HepG2 (cell line): Measurements from ENCODE around the gene LYRM7. TPM values are rescaled to one million over a fixed set of nuclear protein-coding genes. Genes with fewer than 3 reads are reported as not detected.

Source experiments
- MTF1 ChIP-seq: sonication (generic); formaldehyde crosslinking; IDR thresholded peaks from 2 replicates; pipeline ENCODE4 v1.5.0; 2020; ENCODE audit warnings: missing genetic modification reagents
- PCBP1 ChIP-seq: fragments of 200-400 bp; formaldehyde crosslinking; IDR thresholded peaks from 2 replicates; pipeline ENCODE4 v1.6.1; 2017; ENCODE audit warnings: mild to moderate bottlenecking, low read depth, low read length, borderline replicate concordance
- SAFB2 ChIP-seq: sonication (generic); formaldehyde crosslinking; IDR thresholded peaks from 2 replicates; pipeline ENCODE4 v1.5.1; 2020; ENCODE audit warnings: missing genetic modification reagents, low read depth, mild to moderate bottlenecking, borderline replicate concordance
- ZKSCAN5 ChIP-seq: sonication (generic); formaldehyde crosslinking; IDR thresholded peaks from 2 replicates; pipeline ENCODE4 v1.5.1; 2020; ENCODE audit warnings: mild to moderate bottlenecking, missing genetic modification reagents
- ZNF20 ChIP-seq: sonication (generic); formaldehyde crosslinking; IDR thresholded peaks from 2 replicates; pipeline ENCODE4 v1.4.0; 2020; ENCODE audit warnings: mild to moderate bottlenecking, moderate library complexity, missing genetic modification reagents
- ZNF766 ChIP-seq: sonication (generic); formaldehyde crosslinking; IDR thresholded peaks from 2 replicates; pipeline ENCODE4 v1.5.0; 2020; ENCODE audit warnings: missing genetic modification reagents, borderline replicate concordance
- ZNF878 ChIP-seq: sonication (generic); formaldehyde crosslinking; IDR thresholded peaks from 2 replicates; pipeline ENCODE4 v1.8.1; 2023; ENCODE audit warnings: mild to moderate bottlenecking, missing genetic modification reagents, moderate library complexity
- polyA plus RNA-seq, 8 experiments: library from polyadenylated mRNA; depleted of rRNA in 3 of 8; stranded (reverse) in 7 of 8; unstranded in 1 of 8; fragments of >200 nt; fragmentation: Illumina TruSeq in 4 of 8; extraction: Trizol in 4 of 8; gene quantifications; 2 replicates each; pipeline versions ENCODE4 v1.2.1 to v1.2.3, GENCODE V29; 2011 to 2016; ENCODE audit warnings: low read depth in 4 of 8, missing spikeins in 1 of 8, mixed read lengths in 1 of 8; ENCODE audit not compliant: insufficient read depth in 1 of 8
- total RNA-seq, 5 experiments: library from RNA; depleted of rRNA; stranded (reverse); fragments of >200 nt; fragmentation: Illumina TruSeq; extraction: Trizol; gene quantifications; 2 replicates each; pipeline ENCODE4 v1.2.3, GENCODE V29; 2016; ENCODE audit warnings: low read depth in 1 of 5
- TF ChIP-seq, protein P1 (sequence below): sonication (generic); formaldehyde crosslinking; IDR thresholded peaks from 2 replicates; pipeline ENCODE4 v1.9.0; 2021; ENCODE audit warnings: missing genetic modification reagents, borderline replicate concordance
- TF ChIP-seq, protein P2 (sequence below): sonication (generic); formaldehyde crosslinking; IDR thresholded peaks from 2 replicates; pipeline ENCODE4 v1.5.1; 2020; ENCODE audit warnings: missing genetic modification reagents, mild to moderate bottlenecking, borderline replicate concordance
- TF ChIP-seq, protein P3 (sequence below): sonication (generic); formaldehyde crosslinking; IDR thresholded peaks from 2 replicates; pipeline ENCODE4 v1.4.0; 2020; ENCODE audit warnings: low read depth, mild to moderate bottlenecking, missing genetic modification reagents
- TF ChIP-seq, protein P4 (sequence below): sonication (generic); formaldehyde crosslinking; IDR thresholded peaks from 2 replicates; pipeline ENCODE4; 2020; ENCODE audit warnings: missing genetic modification reagents, mild to moderate bottlenecking, borderline replicate concordance
- TF ChIP-seq, protein P5 (sequence below): sonication (generic); formaldehyde crosslinking; IDR thresholded peaks from 2 replicates; pipeline ENCODE4 v1.4.0; 2020; ENCODE audit warnings: missing genetic modification reagents

The LYRM7 gene
- total and polyA plus RNA-seq, 2 of the 13 experiments (the other 11 are each of a cell fraction or from before 2014, with no cell fraction given), result 3.0 to 5.5 TPM

DNA sequence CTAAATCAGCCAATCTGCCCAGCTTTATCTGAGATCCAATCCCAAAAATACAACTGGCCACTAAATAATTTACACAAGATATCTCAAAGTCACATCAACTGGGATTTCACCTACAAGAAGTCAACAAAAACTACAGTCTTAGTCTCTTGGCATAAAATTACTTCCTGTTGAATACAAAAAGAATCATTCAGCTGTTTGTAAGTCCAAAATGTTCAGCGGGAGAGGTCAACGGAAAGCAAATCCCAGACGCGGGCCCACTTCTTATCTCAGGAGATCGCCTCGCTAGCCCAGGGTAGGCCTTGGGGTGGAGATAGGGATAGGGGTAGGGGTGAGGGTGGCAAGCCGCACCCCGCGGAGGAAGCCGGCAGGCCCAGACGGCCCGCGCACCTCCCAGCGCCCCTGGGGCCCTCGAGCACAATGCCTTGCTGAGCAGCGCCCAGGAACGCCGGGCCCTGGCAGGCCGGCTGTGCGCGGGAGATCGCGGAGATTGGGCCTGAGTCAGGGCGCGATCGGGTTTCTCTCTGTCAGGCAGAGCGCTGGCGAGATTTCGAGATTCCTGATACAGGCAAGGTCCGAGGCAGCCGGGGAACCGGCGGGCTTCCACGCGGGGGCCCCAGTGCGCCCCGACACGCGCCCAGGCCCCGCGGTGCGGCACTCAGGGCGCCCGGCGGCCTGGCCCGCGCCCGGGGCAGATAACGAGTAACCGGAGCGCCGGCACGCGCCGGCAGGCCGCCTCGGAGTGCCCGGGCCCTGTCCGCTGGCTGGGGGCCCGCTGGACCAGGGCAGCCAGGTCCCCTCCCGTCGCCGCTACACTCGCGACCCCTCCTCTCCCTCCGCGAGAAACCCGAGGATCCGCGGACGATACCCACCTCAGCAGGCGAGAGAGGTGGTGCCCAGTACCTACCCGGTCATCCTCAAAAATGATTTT is 6.3 kb upstream of the LYRM7 start (continued):
- TF ChIP-seq, protein P1, sequence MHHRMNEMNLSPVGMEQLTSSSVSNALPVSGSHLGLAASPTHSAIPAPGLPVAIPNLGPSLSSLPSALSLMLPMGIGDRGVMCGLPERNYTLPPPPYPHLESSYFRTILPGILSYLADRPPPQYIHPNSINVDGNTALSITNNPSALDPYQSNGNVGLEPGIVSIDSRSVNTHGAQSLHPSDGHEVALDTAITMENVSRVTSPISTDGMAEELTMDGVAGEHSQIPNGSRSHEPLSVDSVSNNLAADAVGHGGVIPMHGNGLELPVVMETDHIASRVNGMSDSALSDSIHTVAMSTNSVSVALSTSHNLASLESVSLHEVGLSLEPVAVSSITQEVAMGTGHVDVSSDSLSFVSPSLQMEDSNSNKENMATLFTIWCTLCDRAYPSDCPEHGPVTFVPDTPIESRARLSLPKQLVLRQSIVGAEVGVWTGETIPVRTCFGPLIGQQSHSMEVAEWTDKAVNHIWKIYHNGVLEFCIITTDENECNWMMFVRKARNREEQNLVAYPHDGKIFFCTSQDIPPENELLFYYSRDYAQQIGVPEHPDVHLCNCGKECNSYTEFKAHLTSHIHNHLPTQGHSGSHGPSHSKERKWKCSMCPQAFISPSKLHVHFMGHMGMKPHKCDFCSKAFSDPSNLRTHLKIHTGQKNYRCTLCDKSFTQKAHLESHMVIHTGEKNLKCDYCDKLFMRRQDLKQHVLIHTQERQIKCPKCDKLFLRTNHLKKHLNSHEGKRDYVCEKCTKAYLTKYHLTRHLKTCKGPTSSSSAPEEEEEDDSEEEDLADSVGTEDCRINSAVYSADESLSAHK (CRISPR knock-in tag), result no peak
- TF ChIP-seq, protein P2, sequence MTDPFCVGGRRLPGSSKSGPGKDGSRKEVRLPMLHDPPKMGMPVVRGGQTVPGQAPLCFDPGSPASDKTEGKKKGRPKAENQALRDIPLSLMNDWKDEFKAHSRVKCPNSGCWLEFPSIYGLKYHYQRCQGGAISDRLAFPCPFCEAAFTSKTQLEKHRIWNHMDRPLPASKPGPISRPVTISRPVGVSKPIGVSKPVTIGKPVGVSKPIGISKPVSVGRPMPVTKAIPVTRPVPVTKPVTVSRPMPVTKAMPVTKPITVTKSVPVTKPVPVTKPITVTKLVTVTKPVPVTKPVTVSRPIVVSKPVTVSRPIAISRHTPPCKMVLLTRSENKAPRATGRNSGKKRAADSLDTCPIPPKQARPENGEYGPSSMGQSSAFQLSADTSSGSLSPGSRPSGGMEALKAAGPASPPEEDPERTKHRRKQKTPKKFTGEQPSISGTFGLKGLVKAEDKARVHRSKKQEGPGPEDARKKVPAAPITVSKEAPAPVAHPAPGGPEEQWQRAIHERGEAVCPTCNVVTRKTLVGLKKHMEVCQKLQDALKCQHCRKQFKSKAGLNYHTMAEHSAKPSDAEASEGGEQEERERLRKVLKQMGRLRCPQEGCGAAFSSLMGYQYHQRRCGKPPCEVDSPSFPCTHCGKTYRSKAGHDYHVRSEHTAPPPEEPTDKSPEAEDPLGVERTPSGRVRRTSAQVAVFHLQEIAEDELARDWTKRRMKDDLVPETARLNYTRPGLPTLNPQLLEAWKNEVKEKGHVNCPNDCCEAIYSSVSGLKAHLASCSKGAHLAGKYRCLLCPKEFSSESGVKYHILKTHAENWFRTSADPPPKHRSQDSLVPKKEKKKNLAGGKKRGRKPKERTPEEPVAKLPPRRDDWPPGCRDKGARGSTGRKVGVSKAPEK (CRISPR knock-in tag), result no peak
- TF ChIP-seq, protein P3, sequence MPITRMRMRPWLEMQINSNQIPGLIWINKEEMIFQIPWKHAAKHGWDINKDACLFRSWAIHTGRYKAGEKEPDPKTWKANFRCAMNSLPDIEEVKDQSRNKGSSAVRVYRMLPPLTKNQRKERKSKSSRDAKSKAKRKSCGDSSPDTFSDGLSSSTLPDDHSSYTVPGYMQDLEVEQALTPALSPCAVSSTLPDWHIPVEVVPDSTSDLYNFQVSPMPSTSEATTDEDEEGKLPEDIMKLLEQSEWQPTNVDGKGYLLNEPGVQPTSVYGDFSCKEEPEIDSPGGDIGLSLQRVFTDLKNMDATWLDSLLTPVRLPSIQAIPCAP (CRISPR knock-in tag), result no peak
- TF ChIP-seq, protein P4, sequence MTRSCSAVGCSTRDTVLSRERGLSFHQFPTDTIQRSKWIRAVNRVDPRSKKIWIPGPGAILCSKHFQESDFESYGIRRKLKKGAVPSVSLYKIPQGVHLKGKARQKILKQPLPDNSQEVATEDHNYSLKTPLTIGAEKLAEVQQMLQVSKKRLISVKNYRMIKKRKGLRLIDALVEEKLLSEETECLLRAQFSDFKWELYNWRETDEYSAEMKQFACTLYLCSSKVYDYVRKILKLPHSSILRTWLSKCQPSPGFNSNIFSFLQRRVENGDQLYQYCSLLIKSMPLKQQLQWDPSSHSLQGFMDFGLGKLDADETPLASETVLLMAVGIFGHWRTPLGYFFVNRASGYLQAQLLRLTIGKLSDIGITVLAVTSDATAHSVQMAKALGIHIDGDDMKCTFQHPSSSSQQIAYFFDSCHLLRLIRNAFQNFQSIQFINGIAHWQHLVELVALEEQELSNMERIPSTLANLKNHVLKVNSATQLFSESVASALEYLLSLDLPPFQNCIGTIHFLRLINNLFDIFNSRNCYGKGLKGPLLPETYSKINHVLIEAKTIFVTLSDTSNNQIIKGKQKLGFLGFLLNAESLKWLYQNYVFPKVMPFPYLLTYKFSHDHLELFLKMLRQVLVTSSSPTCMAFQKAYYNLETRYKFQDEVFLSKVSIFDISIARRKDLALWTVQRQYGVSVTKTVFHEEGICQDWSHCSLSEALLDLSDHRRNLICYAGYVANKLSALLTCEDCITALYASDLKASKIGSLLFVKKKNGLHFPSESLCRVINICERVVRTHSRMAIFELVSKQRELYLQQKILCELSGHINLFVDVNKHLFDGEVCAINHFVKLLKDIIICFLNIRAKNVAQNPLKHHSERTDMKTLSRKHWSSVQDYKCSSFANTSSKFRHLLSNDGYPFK (CRISPR knock-in tag), result no peak
- TF ChIP-seq SAFB2 (CRISPR knock-in tag) (no peak; the same call in 1 of the 2 replicates), PCBP1 (no peak), ZNF766 (CRISPR knock-in tag) (peak; percentile 68), ZNF20 (no peak), MTF1 (CRISPR knock-in tag) (0 out of 2 replicates have a peak, but pooled peaks have one; percentile 75), ZNF878 (CRISPR knock-in tag) (no peak), ZKSCAN5 (no peak)
- TF ChIP-seq, protein P5, sequence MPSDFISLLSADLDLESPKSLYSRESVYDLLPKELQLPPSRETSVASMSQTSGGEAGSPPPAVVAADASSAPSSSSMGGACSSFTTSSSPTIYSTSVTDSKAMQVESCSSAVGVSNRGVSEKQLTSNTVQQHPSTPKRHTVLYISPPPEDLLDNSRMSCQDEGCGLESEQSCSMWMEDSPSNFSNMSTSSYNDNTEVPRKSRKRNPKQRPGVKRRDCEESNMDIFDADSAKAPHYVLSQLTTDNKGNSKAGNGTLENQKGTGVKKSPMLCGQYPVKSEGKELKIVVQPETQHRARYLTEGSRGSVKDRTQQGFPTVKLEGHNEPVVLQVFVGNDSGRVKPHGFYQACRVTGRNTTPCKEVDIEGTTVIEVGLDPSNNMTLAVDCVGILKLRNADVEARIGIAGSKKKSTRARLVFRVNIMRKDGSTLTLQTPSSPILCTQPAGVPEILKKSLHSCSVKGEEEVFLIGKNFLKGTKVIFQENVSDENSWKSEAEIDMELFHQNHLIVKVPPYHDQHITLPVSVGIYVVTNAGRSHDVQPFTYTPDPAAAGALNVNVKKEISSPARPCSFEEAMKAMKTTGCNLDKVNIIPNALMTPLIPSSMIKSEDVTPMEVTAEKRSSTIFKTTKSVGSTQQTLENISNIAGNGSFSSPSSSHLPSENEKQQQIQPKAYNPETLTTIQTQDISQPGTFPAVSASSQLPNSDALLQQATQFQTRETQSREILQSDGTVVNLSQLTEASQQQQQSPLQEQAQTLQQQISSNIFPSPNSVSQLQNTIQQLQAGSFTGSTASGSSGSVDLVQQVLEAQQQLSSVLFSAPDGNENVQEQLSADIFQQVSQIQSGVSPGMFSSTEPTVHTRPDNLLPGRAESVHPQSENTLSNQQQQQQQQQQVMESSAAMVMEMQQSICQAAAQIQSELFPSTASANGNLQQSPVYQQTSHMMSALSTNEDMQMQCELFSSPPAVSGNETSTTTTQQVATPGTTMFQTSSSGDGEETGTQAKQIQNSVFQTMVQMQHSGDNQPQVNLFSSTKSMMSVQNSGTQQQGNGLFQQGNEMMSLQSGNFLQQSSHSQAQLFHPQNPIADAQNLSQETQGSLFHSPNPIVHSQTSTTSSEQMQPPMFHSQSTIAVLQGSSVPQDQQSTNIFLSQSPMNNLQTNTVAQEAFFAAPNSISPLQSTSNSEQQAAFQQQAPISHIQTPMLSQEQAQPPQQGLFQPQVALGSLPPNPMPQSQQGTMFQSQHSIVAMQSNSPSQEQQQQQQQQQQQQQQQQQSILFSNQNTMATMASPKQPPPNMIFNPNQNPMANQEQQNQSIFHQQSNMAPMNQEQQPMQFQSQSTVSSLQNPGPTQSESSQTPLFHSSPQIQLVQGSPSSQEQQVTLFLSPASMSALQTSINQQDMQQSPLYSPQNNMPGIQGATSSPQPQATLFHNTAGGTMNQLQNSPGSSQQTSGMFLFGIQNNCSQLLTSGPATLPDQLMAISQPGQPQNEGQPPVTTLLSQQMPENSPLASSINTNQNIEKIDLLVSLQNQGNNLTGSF (CRISPR knock-in tag), result peak; percentile 69; the same call in 1 of the 2 replicates
